GM21381 (cell line): ENCODE results near the gene MGAT5.

Experiments
- ATAC-seq: cut with Tn5 transposase; IDR thresholded peaks from one replicate; pipeline ENCODE4 v1.9.1; 2021; ENCODE audit warnings: mild to moderate bottlenecking, moderate library complexity; ENCODE audit not compliant: unreplicated experiment

The MGAT5 gene

GRCh38 chr2:134230885-134231284 is 23.0 kb upstream of the MGAT5 start:
- no peak for ATAC-seq

- ATAC-seq: no peak
These were observed 22.4 kb upstream of the MGAT5 start for GRCh38 chr2:134231301-134231964.

GRCh38 chr2:134231965-134232340 is 21.9 kb upstream of the MGAT5 start:
- peak; percentile 26 for ATAC-seq

GRCh38 chr2:134232461-134232860 is 21.4 kb upstream of the MGAT5 start:
- no peak for ATAC-seq

- peak; percentile 41 for ATAC-seq
These were observed 20.8 kb upstream of the MGAT5 start for GRCh38 chr2:134232868-134233727.

- peak; percentile 46 for ATAC-seq
These were observed 20.1 kb upstream of the MGAT5 start for GRCh38 chr2:134233728-134234136.

GRCh38 chr2:134234535-134234934 is 19.3 kb upstream of the MGAT5 start:
- no peak for ATAC-seq

- no peak for ATAC-seq
These were observed 18.2 kb upstream of the MGAT5 start for GRCh38 chr2:134235510-134236144.

GRCh38 chr2:134238371-134238770 is 15.5 kb upstream of the MGAT5 start:
- no peak for ATAC-seq

- ATAC-seq: no peak
These were observed 13.8 kb upstream of the MGAT5 start for GRCh38 chr2:134240061-134240460.

- no peak for ATAC-seq
These were observed 12.0 kb upstream of the MGAT5 start for GRCh38 chr2:134241911-134242310.

- ATAC-seq: no peak
These were observed 10.6 kb upstream of the MGAT5 start for GRCh38 chr2:134243244-134243643.

GRCh38 chr2:134244086-134244485 is 9.8 kb upstream of the MGAT5 start:
- ATAC-seq: no peak

GRCh38 chr2:134244587-134244986 is 9.3 kb upstream of the MGAT5 start:
- ATAC-seq: no peak

- no peak for ATAC-seq
These were observed 8.4 kb upstream of the MGAT5 start for GRCh38 chr2:134245340-134245984.

- no peak for ATAC-seq
These were observed 7.6 kb upstream of the MGAT5 start for GRCh38 chr2:134246154-134246874.

GRCh38 chr2:134247679-134248078 is 6.2 kb upstream of the MGAT5 start:
- peak; percentile 49 for ATAC-seq

GRCh38 chr2:134248913-134249312 is 5.0 kb upstream of the MGAT5 start:
- ATAC-seq: no peak

- ATAC-seq: no peak
These were observed 4.1 kb upstream of the MGAT5 start for GRCh38 chr2:134249755-134250154.

- no peak for ATAC-seq
These were observed 2.9 kb upstream of the MGAT5 start for GRCh38 chr2:134250840-134251461.
